Transverse colon (tissue), 3 donors: ENCODE measurements around the gene TULP3.

Source experiments
- EP300 ChIP-seq: sonication (generic); formaldehyde crosslinking; IDR thresholded peaks from one replicate; pipeline ENCODE4 v1.6.1; 2017; ENCODE audit warnings: antibody characterized with exemption, low read depth
- POLR2A ChIP-seq: fragments of 450-650 bp; IDR thresholded peaks from one replicate; pipeline ENCODE4 v1.6.1; 2016; ENCODE audit warnings: antibody characterized with exemption, mild to moderate bottlenecking, moderate library complexity
- TF ChIP-seq, protein P1 (sequence below), 5 experiments: fragments of 200-600 bp in 3 of 5; fragments of 450-650 bp in 2 of 5; sonication (generic) in 3 of 5; IDR thresholded peaks; 1 replicate in 2 of 5; 2 replicates in 3 of 5; pipeline ENCODE4 v1.5.1; 2016 to 2017; ENCODE audit warnings: antibody characterized with exemption in 5 of 5, inconsistent platforms in 3 of 5, mild to moderate bottlenecking in 2 of 5, moderate library complexity in 1 of 5

GRCh38 chr12:2958432-2959191 lies 67.9 kb downstream of the TULP3 start:
- peak; percentile 53 for TF ChIP-seq POLR2A
- TF ChIP-seq, protein P1, sequence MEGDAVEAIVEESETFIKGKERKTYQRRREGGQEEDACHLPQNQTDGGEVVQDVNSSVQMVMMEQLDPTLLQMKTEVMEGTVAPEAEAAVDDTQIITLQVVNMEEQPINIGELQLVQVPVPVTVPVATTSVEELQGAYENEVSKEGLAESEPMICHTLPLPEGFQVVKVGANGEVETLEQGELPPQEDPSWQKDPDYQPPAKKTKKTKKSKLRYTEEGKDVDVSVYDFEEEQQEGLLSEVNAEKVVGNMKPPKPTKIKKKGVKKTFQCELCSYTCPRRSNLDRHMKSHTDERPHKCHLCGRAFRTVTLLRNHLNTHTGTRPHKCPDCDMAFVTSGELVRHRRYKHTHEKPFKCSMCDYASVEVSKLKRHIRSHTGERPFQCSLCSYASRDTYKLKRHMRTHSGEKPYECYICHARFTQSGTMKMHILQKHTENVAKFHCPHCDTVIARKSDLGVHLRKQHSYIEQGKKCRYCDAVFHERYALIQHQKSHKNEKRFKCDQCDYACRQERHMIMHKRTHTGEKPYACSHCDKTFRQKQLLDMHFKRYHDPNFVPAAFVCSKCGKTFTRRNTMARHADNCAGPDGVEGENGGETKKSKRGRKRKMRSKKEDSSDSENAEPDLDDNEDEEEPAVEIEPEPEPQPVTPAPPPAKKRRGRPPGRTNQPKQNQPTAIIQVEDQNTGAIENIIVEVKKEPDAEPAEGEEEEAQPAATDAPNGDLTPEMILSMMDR (IDR thresholded peaks at IDR 0.05) = no peak
- no peak for TF ChIP-seq EP300
